GM18511 (cell line): ENCODE data around the gene IRF2BP1.
A peak's percentile ranks its signal among the peaks of the same experiment; 100 is the strongest.
"Not testable (repeated sequence)": the region's sequence is repeated elsewhere in the genome, so short reads cannot be mapped to it uniquely, and the experiment has no call there.

Source experiments
- ATAC-seq: cut with Tn5 transposase; IDR thresholded peaks from one replicate; pipeline ENCODE4 v1.9.1; 2021; ENCODE audit warnings: mild to moderate bottlenecking, moderate library complexity; ENCODE audit not compliant: unreplicated experiment

IRF2BP1 gene

GRCh38 chr19:45902651-45903625 is 17.0 kb upstream of the IRF2BP1 start:
- ATAC-seq = peak; percentile 84

GRCh38 chr19:45901912-45902650 is 16.1 kb upstream of the IRF2BP1 start, which contains the start of gene MYPOP:
Gene MYPOP (minus strand): TSS chr19:45902613. CDS start chr19:45901773, 840 bp downstream.
- no peak for ATAC-seq

- no peak for ATAC-seq
Measured at GRCh38 chr19:45901432-45901911, 15.5 kb upstream of the IRF2BP1 start.

- ATAC-seq = no peak
Measured at GRCh38 chr19:45900738-45901431, 14.9 kb upstream of the IRF2BP1 start.

- no peak for ATAC-seq
Measured at GRCh38 chr19:45899919-45900589, 14.1 kb upstream of the IRF2BP1 start.

- ATAC-seq = no peak
Measured at GRCh38 chr19:45899253-45899652, 13.3 kb upstream of the IRF2BP1 start.

- ATAC-seq = no peak
Measured at GRCh38 chr19:45897261-45897812, 11.4 kb upstream of the IRF2BP1 start.

- not testable (repeated sequence) for ATAC-seq
Measured at GRCh38 chr19:45895983-45896599, 10.2 kb upstream of the IRF2BP1 start.

- ATAC-seq = no peak
Measured at GRCh38 chr19:45895519-45895972, 9.6 kb upstream of the IRF2BP1 start.

- no peak for ATAC-seq
Measured at GRCh38 chr19:45890877-45891276, 4.9 kb upstream of the IRF2BP1 start.

GRCh38 chr19:45889210-45889885 is 3.4 kb upstream of the IRF2BP1 start:
- ATAC-seq = no peak

GRCh38 chr19:45887200-45887710 is 1.3 kb upstream of the IRF2BP1 start:
- ATAC-seq = no peak

- peak; percentile 67 for ATAC-seq
Measured at GRCh38 chr19:45886427-45887199, 672 bp upstream of the IRF2BP1 start.

- ATAC-seq = no peak
Measured at GRCh38 chr19:45884682-45885555, 1.0 kb downstream of the IRF2BP1 start.

- no peak for ATAC-seq
Measured at GRCh38 chr19:45883881-45884681, 1.9 kb downstream of the IRF2BP1 start.

- ATAC-seq = no peak
Measured at GRCh38 chr19:45883586-45883880, 2.4 kb downstream of the IRF2BP1 start.
